HepG2 (cell line): ENCODE measurements around the gene TRMT10C. TPM values are rescaled to one million over a fixed set of nuclear protein-coding genes. Genes with fewer than 3 reads are reported as not detected.

Experiments
- ATF1 ChIP-seq: IDR thresholded peaks from 2 replicates; pipeline ENCODE4 v1.6.1; 2016; ENCODE audit warnings: mild to moderate bottlenecking, control low read depth
- DR1 ChIP-seq: sonication (generic); formaldehyde crosslinking; IDR thresholded peaks from 2 replicates; pipeline ENCODE4 v1.8.0; 2021; ENCODE audit warnings: mild to moderate bottlenecking, missing genetic modification reagents, inconsistent platforms
- ERF ChIP-seq: IDR thresholded peaks from 2 replicates; pipeline ENCODE4 v1.6.1; 2018; ENCODE audit warnings: missing biosample characterization, missing genetic modification reagents
- FOXA1 ChIP-seq, 2 experiments: fragments of 450-650 bp in 1 of 2; sonication (generic) in 1 of 2; formaldehyde crosslinking in 1 of 2; IDR thresholded peaks; 2 replicates each; pipeline versions ENCODE4 v1.4.0 to v1.6.1; 2016 to 2020; ENCODE audit warnings: missing genetic modification reagents in 1 of 2
- KDM5B ChIP-seq: sonication (generic); formaldehyde crosslinking; IDR thresholded peaks from 2 replicates; pipeline ENCODE4 v1.4.0; 2020; ENCODE audit warnings: missing genetic modification reagents, mild to moderate bottlenecking, borderline replicate concordance
- MXD1 ChIP-seq: sonication (generic); formaldehyde crosslinking; IDR thresholded peaks from 2 replicates; pipeline ENCODE4 v1.4.0; 2020; ENCODE audit warnings: mild to moderate bottlenecking, missing genetic modification reagents
- MZF1 ChIP-seq: sonication (generic); formaldehyde crosslinking; IDR thresholded peaks from 2 replicates; pipeline ENCODE4 v1.8.1; 2023; ENCODE audit warnings: mild to moderate bottlenecking, missing genetic modification reagents, borderline replicate concordance
- NAIF1 ChIP-seq: sonication (generic); formaldehyde crosslinking; IDR thresholded peaks from 2 replicates; pipeline ENCODE4 v1.5.0; 2020; ENCODE audit warnings: mild to moderate bottlenecking, missing genetic modification reagents, borderline replicate concordance
- NCOA2 ChIP-seq: sonication (generic); formaldehyde crosslinking; IDR thresholded peaks from 2 replicates; pipeline ENCODE4 v1.8.0; 2022; ENCODE audit warnings: inconsistent platforms
- NR2C2 ChIP-seq: sonication (generic); formaldehyde crosslinking; IDR thresholded peaks from 2 replicates; pipeline ENCODE4 v1.4.0; 2020; ENCODE audit warnings: missing genetic modification reagents, mild to moderate bottlenecking, moderate library complexity, borderline replicate concordance
- PAF1 ChIP-seq: IDR thresholded peaks from 2 replicates; pipeline ENCODE4 v1.6.1; 2016; ENCODE audit warnings: missing genetic modification reagents, missing compliant biosample characterization
- POLR2AphosphoS2 ChIP-seq: IDR thresholded peaks from 2 replicates; pipeline ENCODE4 v1.6.1; 2011; ENCODE audit warnings: low read depth, low read length, improper control_type of control experiment
- RFX1 ChIP-seq: fragments of 450-650 bp; IDR thresholded peaks from 2 replicates; pipeline ENCODE4 v1.6.1; 2017
- SP5 ChIP-seq: IDR thresholded peaks from 2 replicates; pipeline ENCODE4 v1.6.1; 2016; ENCODE audit warnings: low read depth, borderline replicate concordance
- SUZ12 ChIP-seq: fragments of 150-350 bp; IDR thresholded peaks from 2 replicates; pipeline ENCODE4 v1.6.1; 2014; ENCODE audit warnings: low read depth, low read length
- YEATS2 ChIP-seq: sonication (generic); formaldehyde crosslinking; IDR thresholded peaks from 2 replicates; pipeline ENCODE4 v1.4.0; 2020; ENCODE audit warnings: missing genetic modification reagents, borderline replicate concordance
- ZC3H13 ChIP-seq: sonication (generic); formaldehyde crosslinking; IDR thresholded peaks from 2 replicates; pipeline ENCODE4 v1.8.1; 2023; ENCODE audit warnings: mild to moderate bottlenecking, missing genetic modification reagents, moderate library complexity
- ZFP36L1 ChIP-seq: sonication (generic); formaldehyde crosslinking; IDR thresholded peaks from 2 replicates; pipeline ENCODE4 v1.8.0; 2022; ENCODE audit warnings: mild to moderate bottlenecking, missing genetic modification reagents, moderate library complexity
- ZKSCAN1 ChIP-seq: fragments of 150-350 bp; IDR thresholded peaks from 2 replicates; pipeline ENCODE4 v1.6.1; 2014; ENCODE audit warnings: low read length
- ZNF101 ChIP-seq: sonication (generic); formaldehyde crosslinking; IDR thresholded peaks from 2 replicates; pipeline ENCODE4 v1.4.0; 2020; ENCODE audit warnings: mild to moderate bottlenecking, low read depth, missing genetic modification reagents, borderline replicate concordance
- ZNF235 ChIP-seq: sonication (generic); formaldehyde crosslinking; IDR thresholded peaks from 2 replicates; pipeline ENCODE4 v1.8.1; 2023; ENCODE audit warnings: mild to moderate bottlenecking, missing genetic modification reagents, borderline replicate concordance
- ZNF3 ChIP-seq: IDR thresholded peaks from 2 replicates; pipeline ENCODE4 v1.7.0; 2017; ENCODE audit warnings: inconsistent platforms
- ZNF331 ChIP-seq: sonication (generic); formaldehyde crosslinking; IDR thresholded peaks from 2 replicates; pipeline ENCODE4 v1.4.0; 2020; ENCODE audit warnings: missing genetic modification reagents
- ZNF441 ChIP-seq: sonication (generic); formaldehyde crosslinking; IDR thresholded peaks from 2 replicates; pipeline ENCODE4 v1.7.0; 2021; ENCODE audit warnings: missing genetic modification reagents, borderline replicate concordance
- ZNF513 ChIP-seq: sonication (generic); formaldehyde crosslinking; conservative IDR thresholded peaks from 2 replicates; pipeline ENCODE4 v1.5.0; 2020; ENCODE audit warnings: missing genetic modification reagents
- ZNF598 ChIP-seq: sonication (generic); formaldehyde crosslinking; IDR thresholded peaks from 2 replicates; pipeline ENCODE4 v1.5.1; 2020; ENCODE audit warnings: mild to moderate bottlenecking, missing genetic modification reagents, borderline replicate concordance
- ZNF670 ChIP-seq: sonication (generic); formaldehyde crosslinking; IDR thresholded peaks from 2 replicates; pipeline ENCODE4 v1.8.0; 2022; ENCODE audit warnings: mild to moderate bottlenecking, missing genetic modification reagents, borderline replicate concordance
- polyA plus RNA-seq, 8 experiments: library from polyadenylated mRNA; depleted of rRNA in 3 of 8; stranded (reverse) in 7 of 8; unstranded in 1 of 8; fragments of >200 nt; fragmentation: Illumina TruSeq in 4 of 8; extraction: Trizol in 4 of 8; gene quantifications; 2 replicates each; pipeline versions ENCODE4 v1.2.1 to v1.2.3, GENCODE V29; 2011 to 2016; ENCODE audit warnings: low read depth in 4 of 8, missing spikeins in 1 of 8, mixed read lengths in 1 of 8; ENCODE audit not compliant: insufficient read depth in 1 of 8
- total RNA-seq, 5 experiments: library from RNA; depleted of rRNA; stranded (reverse); fragments of >200 nt; fragmentation: Illumina TruSeq; extraction: Trizol; gene quantifications; 2 replicates each; pipeline ENCODE4 v1.2.3, GENCODE V29; 2016; ENCODE audit warnings: low read depth in 1 of 5
- TF ChIP-seq, protein P1 (sequence below): sonication (generic); formaldehyde crosslinking; conservative IDR thresholded peaks from 2 replicates; pipeline ENCODE4 v1.4.0; 2020; ENCODE audit warnings: missing genetic modification reagents

The TRMT10C gene
- total and polyA plus RNA-seq, 2 of the 13 experiments (the other 11 are each of a cell fraction or from before 2014, with no cell fraction given): 10.8 to 39.2 TPM

- TF ChIP-seq ZNF101 (CRISPR knock-in tag) (no peak), ZNF513 (CRISPR knock-in tag) (0 out of 2 replicates have a peak, but pooled peaks have one; percentile 49), FOXA1 (IDR thresholded peaks at IDR 0.05) (no peak), FOXA1 (CRISPR knock-in tag; IDR thresholded peaks at IDR 0.05) (0 out of 2 replicates have a peak, but pooled peaks have one; percentile 30), DR1 (CRISPR knock-in tag) (peak; percentile 57), ZNF441 (CRISPR knock-in tag) (peak; percentile 75), POLR2AphosphoS2 (no peak), NR2C2 (CRISPR knock-in tag) (peak; percentile 37; the same call in 1 of the 2 replicates), MZF1 (CRISPR knock-in tag) (no peak), MXD1 (CRISPR knock-in tag) (no peak), SP5 (CRISPR knock-in tag) (no peak), ZFP36L1 (peak; percentile 40; the same call in 1 of the 2 replicates), NAIF1 (CRISPR knock-in tag) (no peak), ATF1 (peak; percentile 98), ZNF331 (CRISPR knock-in tag) (no peak), NCOA2 (CRISPR knock-in tag) (peak; percentile 37; the same call in 1 of the 2 replicates), ZNF235 (CRISPR knock-in tag) (no peak), ZNF598 (peak; percentile 60; the same call in 1 of the 2 replicates), ZNF3 (0 out of 2 replicates have a peak, but pooled peaks have one; percentile 29), SUZ12 (no peak), KDM5B (CRISPR knock-in tag) (0 out of 2 replicates have a peak, but pooled peaks have one; percentile 44), ZC3H13 (no peak), RFX1 (no peak), ZNF670 (CRISPR knock-in tag) (no peak), PAF1 (CRISPR knock-in tag) (no peak), YEATS2 (CRISPR knock-in tag) (peak; percentile 97), ZKSCAN1 (no peak), ERF (peak; percentile 93)
- TF ChIP-seq, protein P1, sequence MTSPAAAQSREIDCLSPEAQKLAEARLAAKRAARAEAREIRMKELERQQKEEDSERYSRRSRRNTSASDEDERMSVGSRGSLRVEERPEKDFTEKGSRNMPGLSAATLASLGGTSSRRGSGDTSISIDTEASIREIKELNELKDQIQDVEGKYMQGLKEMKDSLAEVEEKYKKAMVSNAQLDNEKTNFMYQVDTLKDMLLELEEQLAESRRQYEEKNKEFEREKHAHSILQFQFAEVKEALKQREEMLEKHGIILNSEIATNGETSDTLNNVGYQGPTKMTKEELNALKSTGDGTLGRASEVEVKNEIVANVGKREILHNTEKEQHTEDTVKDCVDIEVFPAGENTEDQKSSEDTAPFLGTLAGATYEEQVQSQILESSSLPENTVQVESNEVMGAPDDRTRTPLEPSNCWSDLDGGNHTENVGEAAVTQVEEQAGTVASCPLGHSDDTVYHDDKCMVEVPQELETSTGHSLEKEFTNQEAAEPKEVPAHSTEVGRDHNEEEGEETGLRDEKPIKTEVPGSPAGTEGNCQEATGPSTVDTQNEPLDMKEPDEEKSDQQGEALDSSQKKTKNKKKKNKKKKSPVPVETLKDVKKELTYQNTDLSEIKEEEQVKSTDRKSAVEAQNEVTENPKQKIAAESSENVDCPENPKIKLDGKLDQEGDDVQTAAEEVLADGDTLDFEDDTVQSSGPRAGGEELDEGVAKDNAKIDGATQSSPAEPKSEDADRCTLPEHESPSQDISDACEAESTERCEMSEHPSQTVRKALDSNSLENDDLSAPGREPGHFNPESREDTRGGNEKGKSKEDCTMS (CRISPR knock-in tag): no peak
These were observed at the start of gene TRMT10C (continued) for GRCh38 chr3:101561630-101562328.
